WTC11 (cell line): Measurements from ENCODE around the gene CLEC14A. TPM values are rescaled to one million over a fixed set of nuclear protein-coding genes. Genes with fewer than 3 reads are reported as not detected.

ENCODE experiments used
- ATAC-seq: fragments of 200-7000 bp; cut with Tn5 transposase; 2 replicates; pipeline ENCODE4 v1.10.0; 2021; ENCODE audit warnings: mild to moderate bottlenecking, moderate library complexity
- CTCF ChIA-PET: fragments of 300-600 bp; sonication (Branson Sonifier 250); formaldehyde crosslinking; loops from one replicate; lab custom pipeline; 2021; ENCODE audit warnings: antibody characterized with exemption; lab: Charles Lee
- POLR2A ChIA-PET: fragments of 350-600 bp; sonication (Branson Sonifier 250); formaldehyde crosslinking; loops from one replicate; lab custom pipeline; 2021; ENCODE audit warnings: antibody characterized with exemption; lab: Charles Lee
- DNase-seq: peaks from one replicate; pipeline ENCODE4 v3.0.0; 2021; ENCODE audit warnings: low spot score
- H3K27ac Mint-ChIP-seq: 2 replicates; pipeline ENCODE4 v1.8.0; 2021; ENCODE audit warnings: mixed read lengths
- H3K27me3 Mint-ChIP-seq: 2 replicates; pipeline ENCODE4 v1.8.0; 2021; ENCODE audit warnings: low read depth, mild to moderate bottlenecking, moderate library complexity, mixed read lengths
- H3K36me3 Mint-ChIP-seq: 2 replicates; pipeline ENCODE4 v1.8.0; 2021; ENCODE audit warnings: mixed read lengths
- H3K4me1 Mint-ChIP-seq: 2 replicates; pipeline ENCODE4 v1.8.0; 2022; ENCODE audit warnings: mixed read lengths
- H3K4me3 Mint-ChIP-seq: 2 replicates; pipeline ENCODE4 v1.8.0; 2021; ENCODE audit warnings: mild to moderate bottlenecking, moderate library complexity, mixed read lengths
- H3K9me3 Mint-ChIP-seq: 2 replicates; pipeline ENCODE4 v1.8.0; 2021; ENCODE audit warnings: mixed read lengths
- ESRRA ChIP-seq: sonication (generic); formaldehyde crosslinking; IDR thresholded peaks from 2 replicates; pipeline ENCODE4 v1.8.1; 2022; ENCODE audit warnings: mild to moderate bottlenecking, missing genetic modification reagents, borderline replicate concordance
- HMGA2 ChIP-seq: fragments of 250-450 bp; sonication (Bioruptor Pico); IDR thresholded peaks from 2 replicates; pipeline ENCODE4 v1.4.0; 2021; ENCODE audit warnings: mild to moderate bottlenecking, moderate library complexity
- IRF2 ChIP-seq: sonication (generic); formaldehyde crosslinking; IDR thresholded peaks from 2 replicates; pipeline ENCODE4 v1.8.0; 2022; ENCODE audit warnings: low read depth, missing genetic modification reagents, borderline replicate concordance
- JUN ChIP-seq: sonication (generic); formaldehyde crosslinking; IDR thresholded peaks from 2 replicates; pipeline ENCODE4 v1.8.0; 2023; ENCODE audit warnings: mild to moderate bottlenecking, missing genetic modification reagents
- NFATC4 ChIP-seq: fragments of 250-450 bp; sonication (Bioruptor Pico); IDR thresholded peaks from 2 replicates; pipeline ENCODE4 v1.9.0; 2021; ENCODE audit warnings: mild to moderate bottlenecking
- NFYB ChIP-seq: sonication (generic); formaldehyde crosslinking; conservative IDR thresholded peaks from 2 replicates; pipeline ENCODE4 v1.8.0; 2022; ENCODE audit warnings: low read depth, missing genetic modification reagents
- NR3C1 ChIP-seq: sonication (generic); formaldehyde crosslinking; conservative IDR thresholded peaks from 2 replicates; pipeline ENCODE4 v1.8.1; 2023; ENCODE audit warnings: low read depth, mild to moderate bottlenecking, missing genetic modification reagents
- OVOL2 ChIP-seq: fragments of 250-450 bp; sonication (Bioruptor Pico); IDR thresholded peaks from 2 replicates; pipeline ENCODE4 v1.9.0; 2021; ENCODE audit warnings: mild to moderate bottlenecking, borderline replicate concordance
- RORB ChIP-seq: fragments of 250-450 bp; sonication (Bioruptor Pico); IDR thresholded peaks from 2 replicates; pipeline ENCODE4 v1.9.0; 2021; ENCODE audit warnings: mild to moderate bottlenecking
- TEAD1 ChIP-seq: sonication (generic); formaldehyde crosslinking; IDR thresholded peaks from 2 replicates; pipeline ENCODE4 v1.8.0; 2022; ENCODE audit warnings: mild to moderate bottlenecking, missing genetic modification reagents
- ZNF396 ChIP-seq: fragments of 250-450 bp; sonication (Bioruptor Pico); IDR thresholded peaks from 2 replicates; pipeline ENCODE4 v1.8.0; 2021; ENCODE audit warnings: mild to moderate bottlenecking, moderate library complexity, borderline replicate concordance
- total RNA-seq: library from RNA; stranded (reverse); gene quantifications from 3 replicates; pipeline ENCODE4 v1.2.3, GENCODE V29; 2021
- TF ChIP-seq, protein P1 (sequence below): sonication (generic); formaldehyde crosslinking; IDR thresholded peaks from 2 replicates; pipeline ENCODE4 v1.8.1; 2023; ENCODE audit warnings: mild to moderate bottlenecking, missing genetic modification reagents
- TF ChIP-seq, protein P2 (sequence below): fragments of 250-450 bp; sonication (Bioruptor Pico); IDR thresholded peaks from 2 replicates; pipeline ENCODE4 v1.9.0; 2021; ENCODE audit warnings: mild to moderate bottlenecking
- TF ChIP-seq, protein P3 (sequence below): sonication (generic); formaldehyde crosslinking; IDR thresholded peaks from 2 replicates; pipeline ENCODE4 v1.8.1; 2022; ENCODE audit warnings: low read depth, missing genetic modification reagents, borderline replicate concordance
- TF ChIP-seq, protein P4 (sequence below): sonication (generic); formaldehyde crosslinking; IDR thresholded peaks from 2 replicates; pipeline ENCODE4 v1.8.1; 2023; ENCODE audit warnings: mild to moderate bottlenecking, missing genetic modification reagents, borderline replicate concordance
- TF ChIP-seq, protein P5 (sequence below): sonication (generic); formaldehyde crosslinking; IDR thresholded peaks from 2 replicates; pipeline ENCODE4 v1.8.0; 2022; ENCODE audit warnings: mild to moderate bottlenecking, missing genetic modification reagents
- TF ChIP-seq, protein P6 (sequence below): sonication (generic); formaldehyde crosslinking; IDR thresholded peaks from 2 replicates; pipeline ENCODE4 v1.8.0; 2022; ENCODE audit warnings: mild to moderate bottlenecking, missing genetic modification reagents
- TF ChIP-seq, protein P7 (sequence below): sonication (generic); formaldehyde crosslinking; IDR thresholded peaks from 2 replicates; pipeline ENCODE4 v1.8.1; 2023; ENCODE audit warnings: mild to moderate bottlenecking, moderate library complexity, missing genetic modification reagents
- TF ChIP-seq, protein P8 (sequence below): sonication (generic); formaldehyde crosslinking; IDR thresholded peaks from 2 replicates; pipeline ENCODE4 v1.8.1; 2022; ENCODE audit warnings: mild to moderate bottlenecking, missing genetic modification reagents, moderate library complexity, borderline replicate concordance

Gene CLEC14A
- total RNA-seq, 1 experiment from 2014 or later: 0.15 TPM

DNA sequence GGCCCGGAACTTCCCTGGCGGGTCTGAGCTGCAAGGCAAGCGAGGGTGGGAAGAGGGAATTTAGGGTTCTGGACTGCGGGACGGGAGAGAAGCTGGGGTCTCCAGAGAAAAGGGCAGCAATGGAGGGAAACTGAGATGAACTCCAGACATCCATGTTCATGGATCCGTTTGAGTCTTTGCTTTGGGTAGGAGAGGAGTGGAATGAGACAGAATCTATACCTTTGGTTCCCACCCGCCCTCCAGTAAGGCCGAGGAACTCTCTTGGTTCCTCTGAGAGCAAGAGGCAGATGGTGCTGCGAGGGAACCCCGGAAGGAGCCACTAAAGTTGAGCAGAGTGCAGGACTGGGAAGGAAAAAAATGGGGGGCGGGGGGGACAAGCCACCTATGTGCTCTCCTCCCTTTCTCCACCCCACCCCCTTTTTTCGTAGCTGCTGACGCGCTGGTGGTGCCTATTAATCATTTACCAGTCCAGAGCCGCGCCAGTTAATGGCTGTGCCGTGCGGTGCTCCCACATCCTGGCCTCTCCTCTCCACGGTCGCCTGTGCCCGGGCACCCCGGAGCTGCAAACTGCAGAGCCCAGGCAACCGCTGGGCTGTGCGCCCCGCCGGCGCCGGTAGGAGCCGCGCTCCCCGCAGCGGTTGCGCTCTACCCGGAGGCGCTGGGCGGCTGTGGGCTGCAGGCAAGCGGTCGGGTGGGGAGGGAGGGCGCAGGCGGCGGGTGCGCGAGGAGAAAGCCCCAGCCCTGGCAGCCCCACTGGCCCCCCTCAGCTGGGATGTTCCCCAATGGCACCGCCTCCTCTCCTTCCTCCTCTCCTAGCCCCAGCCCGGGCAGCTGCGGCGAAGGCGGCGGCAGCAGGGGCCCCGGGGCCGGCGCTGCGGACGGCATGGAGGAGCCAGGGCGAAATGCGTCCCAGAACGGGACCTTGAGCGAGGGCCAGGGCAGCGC lies 47.0 kb downstream of the CLEC14A start (continued):
- TF ChIP-seq, protein P1, sequence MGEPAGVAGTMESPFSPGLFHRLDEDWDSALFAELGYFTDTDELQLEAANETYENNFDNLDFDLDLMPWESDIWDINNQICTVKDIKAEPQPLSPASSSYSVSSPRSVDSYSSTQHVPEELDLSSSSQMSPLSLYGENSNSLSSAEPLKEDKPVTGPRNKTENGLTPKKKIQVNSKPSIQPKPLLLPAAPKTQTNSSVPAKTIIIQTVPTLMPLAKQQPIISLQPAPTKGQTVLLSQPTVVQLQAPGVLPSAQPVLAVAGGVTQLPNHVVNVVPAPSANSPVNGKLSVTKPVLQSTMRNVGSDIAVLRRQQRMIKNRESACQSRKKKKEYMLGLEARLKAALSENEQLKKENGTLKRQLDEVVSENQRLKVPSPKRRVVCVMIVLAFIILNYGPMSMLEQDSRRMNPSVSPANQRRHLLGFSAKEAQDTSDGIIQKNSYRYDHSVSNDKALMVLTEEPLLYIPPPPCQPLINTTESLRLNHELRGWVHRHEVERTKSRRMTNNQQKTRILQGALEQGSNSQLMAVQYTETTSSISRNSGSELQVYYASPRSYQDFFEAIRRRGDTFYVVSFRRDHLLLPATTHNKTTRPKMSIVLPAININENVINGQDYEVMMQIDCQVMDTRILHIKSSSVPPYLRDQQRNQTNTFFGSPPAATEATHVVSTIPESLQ (CRISPR knock-in tag): no peak
- TF ChIP-seq, protein P2, sequence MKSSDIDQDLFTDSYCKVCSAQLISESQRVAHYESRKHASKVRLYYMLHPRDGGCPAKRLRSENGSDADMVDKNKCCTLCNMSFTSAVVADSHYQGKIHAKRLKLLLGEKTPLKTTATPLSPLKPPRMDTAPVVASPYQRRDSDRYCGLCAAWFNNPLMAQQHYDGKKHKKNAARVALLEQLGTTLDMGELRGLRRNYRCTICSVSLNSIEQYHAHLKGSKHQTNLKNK (CRISPR knock-in tag): peak; percentile 90
- no peak for TF ChIP-seq HMGA2 (CRISPR knock-in tag)
- peak; percentile 49 for TF ChIP-seq NFATC4 (CRISPR knock-in tag)

DNA sequence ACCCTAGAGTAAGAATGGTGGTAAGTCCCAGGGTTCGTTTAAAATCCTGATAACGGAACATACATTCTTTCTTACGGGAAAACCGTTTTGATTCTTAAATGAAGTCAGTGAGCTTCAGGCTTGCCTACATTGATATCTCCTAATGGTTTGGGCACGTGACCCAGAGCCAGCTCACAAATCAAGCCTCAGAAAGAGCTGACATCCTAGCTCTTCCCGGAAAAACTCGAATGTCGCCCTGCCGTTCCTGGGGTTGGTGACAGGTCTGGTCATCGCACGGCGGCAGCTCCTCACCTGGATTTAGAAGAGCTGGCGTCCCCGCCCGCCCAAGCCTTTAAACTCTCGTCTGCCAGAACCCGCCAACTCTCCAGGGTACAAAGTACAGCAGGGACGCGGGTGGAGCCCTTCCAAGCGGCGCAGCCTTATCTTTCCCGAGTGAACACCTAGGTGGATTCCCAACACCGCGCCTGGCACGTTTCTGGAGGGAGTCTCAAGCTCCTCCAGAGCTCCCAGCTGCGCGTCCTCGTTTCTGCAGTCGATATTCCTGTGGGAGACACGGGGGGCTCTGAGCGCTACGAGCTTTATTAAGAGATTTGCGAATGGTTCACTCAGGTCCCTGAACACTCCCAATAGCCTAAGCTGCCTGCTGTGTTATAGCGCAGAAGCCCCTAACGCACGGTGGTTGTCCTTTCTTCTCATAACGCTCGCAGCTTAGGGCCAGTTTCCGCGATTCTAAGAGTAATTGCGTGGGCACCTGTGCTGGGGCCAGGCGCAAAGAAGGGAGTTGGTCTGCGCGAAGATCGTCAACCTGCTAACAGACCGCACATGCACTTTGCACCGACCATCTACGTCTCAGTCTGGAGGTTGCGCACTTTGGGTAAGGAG lies 47.9 kb downstream of the CLEC14A start, which contains the start of gene SSTR1:
TSS of gene SSTR1 (plus strand) at position 169 of the 882 bp plus-strand sequence. CDS start 1,486 bp downstream, outside the sequence.
- DNase-seq (peak; percentile 38), ATAC-seq (peak; percentile 4)
- Mint-ChIP-seq H3K27me3 (peaks cover 88% of the 10 kb centered on the region), H3K27ac (no peak within 1 kb of the TSS), H3K4me3 (peak within 1 kb of the TSS; percentile 67), H3K36me3 (peaks cover 2% of the 10 kb centered on the region; the same call in 1 of the 2 replicates), H3K4me1 (peaks cover 46% of the 10 kb centered on the region), H3K9me3 (peaks cover 7% of the 10 kb centered on the region)
- CTCF ChIA-PET: interaction anchor here (0.5 to 1.7 kb wide), 6 partner anchors 41 to 392 kb away, joined by 3 to 8 read pairs (median 4); partner anchors contain the start of gene CLEC14A
- POLR2A ChIA-PET: interaction anchor here (0.5 to 1.8 kb wide), 8 partner anchors 9 to 1036 kb away, joined by 3 to 7 read pairs (median 3); partner anchors contain the start of gene SLC25A21
- TF ChIP-seq, protein P3, sequence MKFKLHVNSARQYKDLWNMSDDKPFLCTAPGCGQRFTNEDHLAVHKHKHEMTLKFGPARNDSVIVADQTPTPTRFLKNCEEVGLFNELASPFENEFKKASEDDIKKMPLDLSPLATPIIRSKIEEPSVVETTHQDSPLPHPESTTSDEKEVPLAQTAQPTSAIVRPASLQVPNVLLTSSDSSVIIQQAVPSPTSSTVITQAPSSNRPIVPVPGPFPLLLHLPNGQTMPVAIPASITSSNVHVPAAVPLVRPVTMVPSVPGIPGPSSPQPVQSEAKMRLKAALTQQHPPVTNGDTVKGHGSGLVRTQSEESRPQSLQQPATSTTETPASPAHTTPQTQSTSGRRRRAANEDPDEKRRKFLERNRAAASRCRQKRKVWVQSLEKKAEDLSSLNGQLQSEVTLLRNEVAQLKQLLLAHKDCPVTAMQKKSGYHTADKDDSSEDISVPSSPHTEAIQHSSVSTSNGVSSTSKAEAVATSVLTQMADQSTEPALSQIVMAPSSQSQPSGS (CRISPR knock-in tag): no peak; the same call in 1 of the 2 replicates
- TF ChIP-seq OVOL2 (CRISPR knock-in tag): no peak
- TF ChIP-seq, protein P4, sequence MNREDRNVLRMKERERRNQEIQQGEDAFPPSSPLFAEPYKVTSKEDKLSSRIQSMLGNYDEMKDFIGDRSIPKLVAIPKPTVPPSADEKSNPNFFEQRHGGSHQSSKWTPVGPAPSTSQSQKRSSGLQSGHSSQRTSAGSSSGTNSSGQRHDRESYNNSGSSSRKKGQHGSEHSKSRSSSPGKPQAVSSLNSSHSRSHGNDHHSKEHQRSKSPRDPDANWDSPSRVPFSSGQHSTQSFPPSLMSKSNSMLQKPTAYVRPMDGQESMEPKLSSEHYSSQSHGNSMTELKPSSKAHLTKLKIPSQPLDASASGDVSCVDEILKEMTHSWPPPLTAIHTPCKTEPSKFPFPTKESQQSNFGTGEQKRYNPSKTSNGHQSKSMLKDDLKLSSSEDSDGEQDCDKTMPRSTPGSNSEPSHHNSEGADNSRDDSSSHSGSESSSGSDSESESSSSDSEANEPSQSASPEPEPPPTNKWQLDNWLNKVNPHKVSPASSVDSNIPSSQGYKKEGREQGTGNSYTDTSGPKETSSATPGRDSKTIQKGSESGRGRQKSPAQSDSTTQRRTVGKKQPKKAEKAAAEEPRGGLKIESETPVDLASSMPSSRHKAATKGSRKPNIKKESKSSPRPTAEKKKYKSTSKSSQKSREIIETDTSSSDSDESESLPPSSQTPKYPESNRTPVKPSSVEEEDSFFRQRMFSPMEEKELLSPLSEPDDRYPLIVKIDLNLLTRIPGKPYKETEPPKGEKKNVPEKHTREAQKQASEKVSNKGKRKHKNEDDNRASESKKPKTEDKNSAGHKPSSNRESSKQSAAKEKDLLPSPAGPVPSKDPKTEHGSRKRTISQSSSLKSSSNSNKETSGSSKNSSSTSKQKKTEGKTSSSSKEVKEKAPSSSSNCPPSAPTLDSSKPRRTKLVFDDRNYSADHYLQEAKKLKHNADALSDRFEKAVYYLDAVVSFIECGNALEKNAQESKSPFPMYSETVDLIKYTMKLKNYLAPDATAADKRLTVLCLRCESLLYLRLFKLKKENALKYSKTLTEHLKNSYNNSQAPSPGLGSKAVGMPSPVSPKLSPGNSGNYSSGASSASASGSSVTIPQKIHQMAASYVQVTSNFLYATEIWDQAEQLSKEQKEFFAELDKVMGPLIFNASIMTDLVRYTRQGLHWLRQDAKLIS: 0 out of 2 replicates have a peak, but pooled peaks have one; percentile 6
- TF ChIP-seq RORB: no peak
- TF ChIP-seq NR3C1 (CRISPR knock-in tag): 0 out of 2 replicates have a peak, but pooled peaks have one; percentile 13
- TF ChIP-seq TEAD1 (CRISPR knock-in tag): no peak
- peak; percentile 45; the same call in 1 of the 2 replicates for TF ChIP-seq ESRRA
- TF ChIP-seq, protein P5, sequence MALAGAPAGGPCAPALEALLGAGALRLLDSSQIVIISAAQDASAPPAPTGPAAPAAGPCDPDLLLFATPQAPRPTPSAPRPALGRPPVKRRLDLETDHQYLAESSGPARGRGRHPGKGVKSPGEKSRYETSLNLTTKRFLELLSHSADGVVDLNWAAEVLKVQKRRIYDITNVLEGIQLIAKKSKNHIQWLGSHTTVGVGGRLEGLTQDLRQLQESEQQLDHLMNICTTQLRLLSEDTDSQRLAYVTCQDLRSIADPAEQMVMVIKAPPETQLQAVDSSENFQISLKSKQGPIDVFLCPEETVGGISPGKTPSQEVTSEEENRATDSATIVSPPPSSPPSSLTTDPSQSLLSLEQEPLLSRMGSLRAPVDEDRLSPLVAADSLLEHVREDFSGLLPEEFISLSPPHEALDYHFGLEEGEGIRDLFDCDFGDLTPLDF: no peak
- TF ChIP-seq, protein P6, sequence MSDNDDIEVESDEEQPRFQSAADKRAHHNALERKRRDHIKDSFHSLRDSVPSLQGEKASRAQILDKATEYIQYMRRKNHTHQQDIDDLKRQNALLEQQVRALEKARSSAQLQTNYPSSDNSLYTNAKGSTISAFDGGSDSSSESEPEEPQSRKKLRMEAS (CRISPR knock-in tag): no peak
- TF ChIP-seq NFATC4 (CRISPR knock-in tag): peak; percentile 85
- TF ChIP-seq ZNF396 (CRISPR knock-in tag): no peak
- TF ChIP-seq, protein P7, sequence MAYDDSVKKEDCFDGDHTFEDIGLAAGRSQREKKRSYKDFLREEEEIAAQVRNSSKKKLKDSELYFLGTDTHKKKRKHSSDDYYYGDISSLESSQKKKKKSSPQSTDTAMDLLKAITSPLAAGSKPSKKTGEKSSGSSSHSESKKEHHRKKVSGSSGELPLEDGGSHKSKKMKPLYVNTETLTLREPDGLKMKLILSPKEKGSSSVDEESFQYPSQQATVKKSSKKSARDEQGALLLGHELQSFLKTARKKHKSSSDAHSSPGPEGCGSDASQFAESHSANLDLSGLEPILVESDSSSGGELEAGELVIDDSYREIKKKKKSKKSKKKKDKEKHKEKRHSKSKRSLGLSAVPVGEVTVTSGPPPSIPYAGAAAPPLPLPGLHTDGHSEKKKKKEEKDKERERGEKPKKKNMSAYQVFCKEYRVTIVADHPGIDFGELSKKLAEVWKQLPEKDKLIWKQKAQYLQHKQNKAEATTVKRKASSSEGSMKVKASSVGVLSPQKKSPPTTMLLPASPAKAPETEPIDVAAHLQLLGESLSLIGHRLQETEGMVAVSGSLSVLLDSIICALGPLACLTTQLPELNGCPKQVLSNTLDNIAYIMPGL (CRISPR knock-in tag): 0 out of 2 replicates have a peak, but pooled peaks have one; percentile 32
- no peak for TF ChIP-seq IRF2 (CRISPR knock-in tag)
- TF ChIP-seq, protein P8, sequence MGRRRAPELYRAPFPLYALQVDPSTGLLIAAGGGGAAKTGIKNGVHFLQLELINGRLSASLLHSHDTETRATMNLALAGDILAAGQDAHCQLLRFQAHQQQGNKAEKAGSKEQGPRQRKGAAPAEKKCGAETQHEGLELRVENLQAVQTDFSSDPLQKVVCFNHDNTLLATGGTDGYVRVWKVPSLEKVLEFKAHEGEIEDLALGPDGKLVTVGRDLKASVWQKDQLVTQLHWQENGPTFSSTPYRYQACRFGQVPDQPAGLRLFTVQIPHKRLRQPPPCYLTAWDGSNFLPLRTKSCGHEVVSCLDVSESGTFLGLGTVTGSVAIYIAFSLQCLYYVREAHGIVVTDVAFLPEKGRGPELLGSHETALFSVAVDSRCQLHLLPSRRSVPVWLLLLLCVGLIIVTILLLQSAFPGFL: no peak
- no peak for TF ChIP-seq JUN
- TF ChIP-seq NFYB (CRISPR knock-in tag): no peak
